Measurements from ENCODE around the gene TSPYL1.

DNA sequence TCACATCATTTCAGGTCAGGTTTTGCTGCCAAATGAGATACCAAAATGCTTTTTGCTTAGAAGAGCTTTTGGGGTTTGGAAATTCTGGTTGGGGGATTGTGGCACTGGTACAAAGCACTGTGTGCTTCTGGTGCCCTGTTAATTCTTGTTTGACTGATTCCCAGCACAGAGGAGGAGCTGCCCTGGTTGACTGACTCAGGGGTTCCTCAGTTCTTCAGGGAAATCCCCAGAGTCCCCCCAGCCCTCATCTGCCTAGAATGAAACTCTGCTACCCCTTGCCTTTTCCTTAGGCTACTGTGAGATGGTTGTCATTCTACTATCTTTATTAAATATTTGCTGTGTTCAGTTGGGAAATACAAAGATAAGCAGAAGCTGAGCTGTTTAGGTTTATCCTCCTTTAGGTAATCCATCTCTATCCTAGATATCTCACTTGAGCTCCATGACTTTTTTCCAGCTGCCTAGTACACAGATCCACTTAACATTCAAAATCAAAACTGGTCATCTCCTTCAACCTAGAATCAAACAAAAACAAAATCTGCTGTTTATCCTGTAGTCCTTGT lies 24.9 kb upstream of the TSPYL1 start:
- no peak for TF ChIP-seq POLR2A (IDR thresholded peaks at IDR 0.05; ENCODE audit: control extremely low read depth in 1 of 2, low read depth in 2 of 2, low read length in 2 of 2)
- TF ChIP-seq CTCF (IDR thresholded peaks at IDR 0.05; ENCODE audit: control extremely low read depth in 1 of 3, insufficient read depth in 1 of 3, low read depth in 1 of 3, low read length in 3 of 3) = no peak
- TF ChIP-seq, protein P1, sequence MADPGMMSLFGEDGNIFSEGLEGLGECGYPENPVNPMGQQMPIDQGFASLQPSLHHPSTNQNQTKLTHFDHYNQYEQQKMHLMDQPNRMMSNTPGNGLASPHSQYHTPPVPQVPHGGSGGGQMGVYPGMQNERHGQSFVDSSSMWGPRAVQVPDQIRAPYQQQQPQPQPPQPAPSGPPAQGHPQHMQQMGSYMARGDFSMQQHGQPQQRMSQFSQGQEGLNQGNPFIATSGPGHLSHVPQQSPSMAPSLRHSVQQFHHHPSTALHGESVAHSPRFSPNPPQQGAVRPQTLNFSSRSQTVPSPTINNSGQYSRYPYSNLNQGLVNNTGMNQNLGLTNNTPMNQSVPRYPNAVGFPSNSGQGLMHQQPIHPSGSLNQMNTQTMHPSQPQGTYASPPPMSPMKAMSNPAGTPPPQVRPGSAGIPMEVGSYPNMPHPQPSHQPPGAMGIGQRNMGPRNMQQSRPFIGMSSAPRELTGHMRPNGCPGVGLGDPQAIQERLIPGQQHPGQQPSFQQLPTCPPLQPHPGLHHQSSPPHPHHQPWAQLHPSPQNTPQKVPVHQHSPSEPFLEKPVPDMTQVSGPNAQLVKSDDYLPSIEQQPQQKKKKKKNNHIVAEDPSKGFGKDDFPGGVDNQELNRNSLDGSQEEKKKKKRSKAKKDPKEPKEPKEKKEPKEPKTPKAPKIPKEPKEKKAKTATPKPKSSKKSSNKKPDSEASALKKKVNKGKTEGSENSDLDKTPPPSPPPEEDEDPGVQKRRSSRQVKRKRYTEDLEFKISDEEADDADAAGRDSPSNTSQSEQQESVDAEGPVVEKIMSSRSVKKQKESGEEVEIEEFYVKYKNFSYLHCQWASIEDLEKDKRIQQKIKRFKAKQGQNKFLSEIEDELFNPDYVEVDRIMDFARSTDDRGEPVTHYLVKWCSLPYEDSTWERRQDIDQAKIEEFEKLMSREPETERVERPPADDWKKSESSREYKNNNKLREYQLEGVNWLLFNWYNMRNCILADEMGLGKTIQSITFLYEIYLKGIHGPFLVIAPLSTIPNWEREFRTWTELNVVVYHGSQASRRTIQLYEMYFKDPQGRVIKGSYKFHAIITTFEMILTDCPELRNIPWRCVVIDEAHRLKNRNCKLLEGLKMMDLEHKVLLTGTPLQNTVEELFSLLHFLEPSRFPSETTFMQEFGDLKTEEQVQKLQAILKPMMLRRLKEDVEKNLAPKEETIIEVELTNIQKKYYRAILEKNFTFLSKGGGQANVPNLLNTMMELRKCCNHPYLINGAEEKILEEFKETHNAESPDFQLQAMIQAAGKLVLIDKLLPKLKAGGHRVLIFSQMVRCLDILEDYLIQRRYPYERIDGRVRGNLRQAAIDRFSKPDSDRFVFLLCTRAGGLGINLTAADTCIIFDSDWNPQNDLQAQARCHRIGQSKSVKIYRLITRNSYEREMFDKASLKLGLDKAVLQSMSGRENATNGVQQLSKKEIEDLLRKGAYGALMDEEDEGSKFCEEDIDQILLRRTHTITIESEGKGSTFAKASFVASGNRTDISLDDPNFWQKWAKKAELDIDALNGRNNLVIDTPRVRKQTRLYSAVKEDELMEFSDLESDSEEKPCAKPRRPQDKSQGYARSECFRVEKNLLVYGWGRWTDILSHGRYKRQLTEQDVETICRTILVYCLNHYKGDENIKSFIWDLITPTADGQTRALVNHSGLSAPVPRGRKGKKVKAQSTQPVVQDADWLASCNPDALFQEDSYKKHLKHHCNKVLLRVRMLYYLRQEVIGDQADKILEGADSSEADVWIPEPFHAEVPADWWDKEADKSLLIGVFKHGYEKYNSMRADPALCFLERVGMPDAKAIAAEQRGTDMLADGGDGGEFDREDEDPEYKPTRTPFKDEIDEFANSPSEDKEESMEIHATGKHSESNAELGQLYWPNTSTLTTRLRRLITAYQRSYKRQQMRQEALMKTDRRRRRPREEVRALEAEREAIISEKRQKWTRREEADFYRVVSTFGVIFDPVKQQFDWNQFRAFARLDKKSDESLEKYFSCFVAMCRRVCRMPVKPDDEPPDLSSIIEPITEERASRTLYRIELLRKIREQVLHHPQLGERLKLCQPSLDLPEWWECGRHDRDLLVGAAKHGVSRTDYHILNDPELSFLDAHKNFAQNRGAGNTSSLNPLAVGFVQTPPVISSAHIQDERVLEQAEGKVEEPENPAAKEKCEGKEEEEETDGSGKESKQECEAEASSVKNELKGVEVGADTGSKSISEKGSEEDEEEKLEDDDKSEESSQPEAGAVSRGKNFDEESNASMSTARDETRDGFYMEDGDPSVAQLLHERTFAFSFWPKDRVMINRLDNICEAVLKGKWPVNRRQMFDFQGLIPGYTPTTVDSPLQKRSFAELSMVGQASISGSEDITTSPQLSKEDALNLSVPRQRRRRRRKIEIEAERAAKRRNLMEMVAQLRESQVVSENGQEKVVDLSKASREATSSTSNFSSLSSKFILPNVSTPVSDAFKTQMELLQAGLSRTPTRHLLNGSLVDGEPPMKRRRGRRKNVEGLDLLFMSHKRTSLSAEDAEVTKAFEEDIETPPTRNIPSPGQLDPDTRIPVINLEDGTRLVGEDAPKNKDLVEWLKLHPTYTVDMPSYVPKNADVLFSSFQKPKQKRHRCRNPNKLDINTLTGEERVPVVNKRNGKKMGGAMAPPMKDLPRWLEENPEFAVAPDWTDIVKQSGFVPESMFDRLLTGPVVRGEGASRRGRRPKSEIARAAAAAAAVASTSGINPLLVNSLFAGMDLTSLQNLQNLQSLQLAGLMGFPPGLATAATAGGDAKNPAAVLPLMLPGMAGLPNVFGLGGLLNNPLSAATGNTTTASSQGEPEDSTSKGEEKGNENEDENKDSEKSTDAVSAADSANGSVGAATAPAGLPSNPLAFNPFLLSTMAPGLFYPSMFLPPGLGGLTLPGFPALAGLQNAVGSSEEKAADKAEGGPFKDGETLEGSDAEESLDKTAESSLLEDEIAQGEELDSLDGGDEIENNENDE (IDR thresholded peaks at IDR 0.05; ENCODE audit: insufficient replicate concordance, low read length) = no peak
- no peak for TF ChIP-seq GABPA (IDR thresholded peaks at IDR 0.05; ENCODE audit: borderline replicate concordance, insufficient read depth, low read length)
- TF ChIP-seq SIX5 (IDR thresholded peaks at IDR 0.05; ENCODE audit: low read depth, low read length) = no peak

All from H1 (cell line).